DLD1 (cell line): Measurements from ENCODE around the gene KCP.

Experiments used
- in situ Hi-C: cut with HindIII; loops from 2 replicates; pipeline ENCODE4 v1.10.0; 2017; ENCODE audit warnings: low sequenced_read_pairs

The KCP gene

GRCh38 chr7:128842674-128843641 lies 67.6 kb downstream of the KCP start:
- in situ Hi-C loops = no loop called here

GRCh38 chr7:128841921-128842673 lies 68.4 kb downstream of the KCP start:
- in situ Hi-C loops = no loop called here

GRCh38 chr7:128841171-128841690 lies 69.3 kb downstream of the KCP start:
- in situ Hi-C loops = no loop called here

GRCh38 chr7:128840326-128841170 lies 70.0 kb downstream of the KCP start:
- in situ Hi-C loops = no loop called here

GRCh38 chr7:128839751-128840177 lies 70.7 kb downstream of the KCP start:
- in situ Hi-C loops = no loop called here

GRCh38 chr7:128838981-128839731 lies 71.4 kb downstream of the KCP start:
- in situ Hi-C loops = no loop called here

- in situ Hi-C loops = no loop called here
These were observed 72.3 kb downstream of the KCP start for GRCh38 chr7:128838109-128838779.

- in situ Hi-C loops = no loop called here
These were observed 73.0 kb downstream of the KCP start for GRCh38 chr7:128837521-128837921.

GRCh38 chr7:128836729-128837348 lies 73.7 kb downstream of the KCP start:
- in situ Hi-C loops = no loop called here

- in situ Hi-C loops = no loop called here
These were observed 74.5 kb downstream of the KCP start for GRCh38 chr7:128835790-128836641.

GRCh38 chr7:128835231-128835751 lies 75.2 kb downstream of the KCP start:
- in situ Hi-C loops = no loop called here

GRCh38 chr7:128833946-128834325 lies 76.6 kb downstream of the KCP start:
- in situ Hi-C loops = no loop called here

- in situ Hi-C loops = no loop called here
These were observed 77.2 kb downstream of the KCP start for GRCh38 chr7:128833148-128833945.

- in situ Hi-C loops = no loop called here
These were observed 77.7 kb downstream of the KCP start for GRCh38 chr7:128832880-128833147.

GRCh38 chr7:128831994-128832879 lies 78.3 kb downstream of the KCP start:
- in situ Hi-C loops = no loop called here
